ENCODE data around the gene TRUB1.

GRCh38 chr10:114911052-114911711 is 26.8 kb upstream of the TRUB1 start:
- TF ChIP-seq CTCF (IDR thresholded peaks at IDR 0.05; ENCODE audit: low read length): no peak
- TF ChIP-seq EZH2 (optimal IDR thresholded peaks at IDR 0.05; ENCODE audit: low read depth, low read length): no peak
- TF ChIP-seq EZH2phosphoT487 (IDR thresholded peaks at IDR 0.05; ENCODE audit: low read length): no peak
